ENCODE results near the gene STXBP6. TPM values are rescaled to one million over a fixed set of nuclear protein-coding genes. Genes with fewer than 3 reads are reported as not detected.
"Not testable (repeated sequence)": the region's sequence is repeated elsewhere in the genome, so short reads cannot be mapped to it uniquely, and the experiment has no call there.

STXBP6 gene
- total RNA-seq, 4 donors from 2014 or later, result 34.9 to 62.1 (median 45.5) TPM

DNA sequence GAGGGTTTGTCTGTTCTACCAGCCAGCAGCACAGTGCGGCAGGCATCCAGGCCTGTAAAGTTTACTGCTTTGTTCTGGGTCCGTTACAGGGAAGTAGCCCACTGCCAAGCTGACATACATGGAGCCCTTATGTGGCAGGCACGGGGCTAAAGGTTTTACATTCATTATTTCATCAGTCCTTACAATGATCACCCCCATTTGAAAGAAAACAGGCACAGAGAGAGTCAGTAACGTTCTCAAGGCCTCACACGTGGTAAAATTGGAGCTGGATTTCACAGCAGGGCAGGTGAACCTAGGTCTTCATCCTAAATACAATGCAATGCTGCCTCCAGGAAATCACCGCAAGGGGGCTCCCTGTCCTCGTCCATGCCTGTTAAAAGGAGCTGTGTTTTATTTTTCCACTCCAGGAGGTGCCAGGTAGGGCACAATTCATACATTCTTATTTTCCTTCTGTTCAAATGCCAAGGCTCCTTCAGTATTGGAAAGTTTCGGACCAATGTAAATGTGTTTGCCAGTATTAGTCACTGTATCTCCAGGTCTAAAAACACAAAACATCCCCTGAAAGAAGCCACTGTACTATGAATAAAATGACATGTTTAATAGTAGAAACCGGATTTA lies 243.8 kb downstream of the STXBP6 start:
- no peak overlapping the region for H3K4me3 ChIP-seq
- DNase-seq (ENCODE audit: low spot score in 2 of 2), result no peak
- H3K27me3 ChIP-seq, result no peaks in the 10 kb centered on the region
- H3K9me3 ChIP-seq, result no peaks in the 10 kb centered on the region
- H3K4me1 ChIP-seq, result peaks cover 17% of the 10 kb centered on the region
- whole genome bisulfite sequencing, result 51% methylated on average over 9 of the region's 9 CpGs
- H3K36me3 ChIP-seq, result no peaks in the 10 kb centered on the region
- TF ChIP-seq EP300 (IDR thresholded peaks at IDR 0.05) (no peak), CTCF (IDR thresholded peaks at IDR 0.05) (peak; percentile 40 to 70), POLR2AphosphoS5 (IDR thresholded peaks at IDR 0.05) (no peak)
- H3K27ac ChIP-seq, result no peak overlapping the region

GRCh38 chr14:24804552-24805212 lies 245.3 kb downstream of the STXBP6 start:
- WGBS, result 68% methylated on average over 3 of the region's 3 CpGs
- no peaks in the 10 kb centered on the region for H3K36me3 ChIP-seq
- H3K9me3 ChIP-seq, result no peaks in the 10 kb centered on the region
- H3K27ac ChIP-seq, result no peak overlapping the region
- H3K4me1 ChIP-seq, result peaks cover 13% of the 10 kb centered on the region
- H3K4me3 ChIP-seq, result no peak overlapping the region
- DNase-seq (ENCODE audit: low spot score in 2 of 2), result no peak
- H3K27me3 ChIP-seq, result no peaks in the 10 kb centered on the region
- TF ChIP-seq POLR2AphosphoS5 (IDR thresholded peaks at IDR 0.05) (no peak), POLR2A (IDR thresholded peaks at IDR 0.05) (no peak), CTCF (IDR thresholded peaks at IDR 0.05) (no peak), EP300 (IDR thresholded peaks at IDR 0.05) (no peak)

DNA sequence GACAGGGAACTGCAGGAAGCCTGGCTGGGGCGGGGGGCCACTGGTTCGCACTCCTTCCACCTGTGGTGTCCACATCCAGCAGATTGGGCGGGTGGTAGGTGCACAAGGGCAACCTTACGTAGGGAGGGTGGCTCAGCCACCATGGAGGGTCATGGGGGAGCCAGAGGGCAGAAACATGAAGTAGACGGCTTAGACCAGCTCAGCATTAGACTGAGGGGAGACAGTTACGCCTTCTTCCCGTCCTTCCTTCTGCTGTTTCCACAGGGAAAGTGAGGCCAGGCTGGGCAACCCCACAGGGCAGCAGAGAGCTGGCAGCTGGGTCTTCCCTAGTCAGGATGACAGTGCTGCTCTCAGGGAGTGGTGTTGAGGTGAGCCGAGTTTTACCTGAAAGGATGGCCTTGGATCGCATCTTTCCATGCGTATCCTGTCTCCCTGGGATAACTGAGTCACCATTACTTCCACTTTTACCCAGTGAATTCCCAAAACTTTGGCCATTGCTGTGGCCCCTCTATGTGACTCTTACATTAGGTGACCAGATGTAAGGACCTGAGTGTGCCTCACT lies 245.9 kb downstream of the STXBP6 start:
- Histone ChIP-seq H3K27ac (no peak overlapping the region), H3K36me3 (no peaks in the 10 kb centered on the region), H3K27me3 (no peaks in the 10 kb centered on the region), H3K4me3 (no peak overlapping the region), H3K9me3 (no peaks in the 10 kb centered on the region), H3K4me1 (peaks cover 13% of the 10 kb centered on the region)
- TF ChIP-seq POLR2AphosphoS5 (IDR thresholded peaks at IDR 0.05) (no peak), EP300 (IDR thresholded peaks at IDR 0.05) (no peak), CTCF (IDR thresholded peaks at IDR 0.05) (no peak), POLR2A (IDR thresholded peaks at IDR 0.05) (no peak)
- WGBS, result 90% methylated on average over 10 of the region's 10 CpGs
- DNase-seq (ENCODE audit: low spot score in 2 of 2), result no peak

GRCh38 chr14:24803426-24803825 lies 246.5 kb downstream of the STXBP6 start:
- H3K4me1 ChIP-seq, result peaks cover 13% of the 10 kb centered on the region
- H3K27me3 ChIP-seq; H3K36me3 ChIP-seq; DNase-seq (ENCODE audit: low spot score in 2 of 2); H3K27ac ChIP-seq; H3K4me3 ChIP-seq; H3K9me3 ChIP-seq: not testable (repeated sequence)
- WGBS, result 91% methylated on average over 10 of the region's 10 CpGs

- H3K4me3 ChIP-seq, result no peak overlapping the region
- H3K27me3 ChIP-seq, result no peaks in the 10 kb centered on the region
- TF ChIP-seq POLR2A (IDR thresholded peaks at IDR 0.05) (no peak), EP300 (IDR thresholded peaks at IDR 0.05) (no peak), CTCF (IDR thresholded peaks at IDR 0.05) (no peak), POLR2AphosphoS5 (IDR thresholded peaks at IDR 0.05) (no peak)
- H3K36me3 ChIP-seq, result no peaks in the 10 kb centered on the region
- H3K9me3 ChIP-seq, result no peaks in the 10 kb centered on the region
- DNase-seq (ENCODE audit: low spot score in 2 of 2), result no peak
- WGBS, result 92% methylated on average over 5 of the region's 5 CpGs
- H3K4me1 ChIP-seq, result peaks cover 13% of the 10 kb centered on the region
- H3K27ac ChIP-seq, result no peak overlapping the region
Observed at GRCh38 chr14:24802236-24802635, 247.7 kb downstream of the STXBP6 start.

Measured in suprapubic skin (tissue), 4 donors.